Retina (tissue), 1 donor: ENCODE measurements around the gene NLGN1.

Experiments used
- DNase-seq: peaks from one replicate; pipeline ENCODE4 v3.0.0-alpha.2; 2016

NLGN1 gene

DNA sequence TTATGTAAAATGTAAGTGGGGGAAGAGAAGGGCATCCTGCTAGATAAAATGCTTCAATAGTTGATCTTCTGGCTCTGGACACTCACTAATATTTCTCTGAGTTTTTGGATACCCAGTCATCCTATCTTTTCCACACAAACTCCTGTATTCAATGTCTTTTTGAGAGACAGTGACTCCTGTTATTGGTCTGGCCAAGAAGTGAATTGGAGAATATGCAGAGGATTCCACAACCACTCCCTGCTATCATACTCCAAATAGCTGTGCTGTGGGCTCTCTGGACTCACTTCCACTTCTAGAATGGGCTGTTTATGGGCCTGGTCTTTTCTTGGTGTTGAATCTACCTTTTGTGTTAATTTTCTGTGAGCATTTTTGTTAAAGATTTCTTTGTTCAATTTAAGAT lies 376.8 kb downstream of the NLGN1 start:
- no peak for DNase-seq

DNA sequence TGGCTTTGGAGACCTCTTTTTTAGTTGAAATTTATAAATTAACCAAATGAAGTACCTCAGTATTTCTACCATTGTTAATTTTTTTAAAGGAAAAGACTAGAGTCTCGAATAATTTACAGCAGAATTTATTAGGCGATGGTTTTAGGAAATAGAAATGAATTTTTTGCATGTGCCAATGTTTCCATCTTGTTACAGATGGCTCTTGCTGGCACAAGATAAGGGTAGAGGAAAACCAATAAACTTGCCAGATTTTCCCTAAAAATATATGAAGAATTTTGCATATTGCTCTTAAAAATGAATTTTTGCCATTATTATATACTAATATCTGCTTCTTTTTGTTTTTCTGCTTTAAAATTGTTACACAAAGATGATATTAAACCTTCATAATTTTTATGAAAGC lies 380.7 kb downstream of the NLGN1 start:
- no peak for DNase-seq

DNA sequence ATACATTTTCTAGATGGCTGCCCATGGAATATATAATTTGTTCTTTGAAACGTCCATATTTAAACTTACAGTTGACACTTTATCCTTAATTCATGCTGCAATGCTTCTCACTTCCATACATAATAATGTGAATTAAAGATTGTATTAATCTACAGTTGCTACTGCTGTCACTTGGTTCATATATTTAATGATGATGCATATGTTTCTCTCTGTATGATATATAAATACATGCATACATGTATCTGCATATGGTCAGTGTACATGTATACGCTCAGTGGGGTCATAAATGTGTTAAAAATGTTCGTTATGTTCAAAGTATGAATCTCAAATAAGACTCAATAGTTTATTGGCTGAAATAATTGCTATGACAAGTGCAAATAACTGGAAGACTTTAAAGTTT lies 382.5 kb downstream of the NLGN1 start:
- DNase-seq = no peak

DNA sequence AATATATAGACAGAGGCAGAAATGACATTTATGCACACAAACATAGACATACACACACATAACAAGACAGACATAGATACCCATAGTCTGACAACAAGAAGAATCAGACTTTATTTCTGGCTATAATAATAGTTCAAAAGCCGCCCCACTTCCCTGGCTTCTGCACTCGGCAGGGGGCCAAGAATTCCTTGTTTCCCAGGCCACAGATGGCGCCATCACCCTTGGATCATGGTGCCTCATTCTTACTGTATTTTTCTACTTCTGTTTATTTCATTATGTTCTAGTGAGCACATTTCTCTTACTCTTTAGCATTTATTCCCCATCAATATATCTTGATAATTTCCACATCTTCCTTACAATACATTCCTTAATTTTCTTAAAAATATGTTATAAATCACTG lies 387.5 kb downstream of the NLGN1 start:
- no peak for DNase-seq

DNA sequence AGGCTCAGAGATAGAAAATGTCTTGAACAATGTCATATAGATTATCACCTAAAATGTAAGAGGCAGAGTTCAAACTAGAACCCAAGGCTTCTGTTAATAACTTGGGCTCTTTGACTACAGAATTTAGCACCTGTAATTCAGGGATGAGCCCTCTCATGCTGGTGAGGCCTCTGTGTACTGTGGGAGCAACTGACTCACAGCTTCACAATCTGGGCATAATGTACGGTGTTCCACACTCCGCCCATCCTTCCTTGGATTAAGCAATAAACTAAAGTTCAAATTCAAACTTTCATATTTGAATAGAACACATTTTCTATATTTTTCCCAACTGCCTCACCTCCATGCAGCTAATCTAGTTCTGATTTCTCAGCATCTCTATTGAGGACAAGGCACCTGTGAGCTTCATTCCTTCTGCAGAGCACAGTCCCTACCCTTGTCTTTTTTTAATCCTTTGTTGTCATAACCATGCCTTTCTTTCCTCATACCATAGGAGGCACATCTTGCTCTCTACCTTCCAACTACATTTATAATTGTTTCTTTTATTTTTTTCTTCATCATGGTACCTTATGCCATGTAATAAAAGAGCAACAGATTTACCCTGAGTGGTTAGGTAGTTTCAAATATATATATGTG lies 392.1 kb downstream of the NLGN1 start:
- DNase-seq = no peak

DNA sequence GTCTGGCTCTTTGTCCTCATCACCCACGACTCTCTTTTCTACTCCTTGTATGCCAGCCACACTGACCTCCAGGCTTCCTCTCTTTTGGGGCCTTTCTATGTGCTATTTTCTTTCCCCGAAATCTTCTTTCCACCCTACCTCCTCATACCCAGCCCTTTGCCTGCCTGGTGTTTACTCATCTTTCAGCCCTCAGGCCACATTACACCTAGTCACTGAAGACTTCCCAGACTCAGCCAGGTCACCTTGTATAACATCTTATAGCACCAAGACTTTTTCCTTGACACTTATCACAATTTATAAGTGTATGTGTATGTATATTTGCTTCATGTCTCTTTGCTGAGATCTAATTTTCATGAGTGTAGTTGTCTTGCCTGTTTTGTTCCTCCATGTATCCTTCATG lies 396.4 kb downstream of the NLGN1 start:
- no peak for DNase-seq

DNA sequence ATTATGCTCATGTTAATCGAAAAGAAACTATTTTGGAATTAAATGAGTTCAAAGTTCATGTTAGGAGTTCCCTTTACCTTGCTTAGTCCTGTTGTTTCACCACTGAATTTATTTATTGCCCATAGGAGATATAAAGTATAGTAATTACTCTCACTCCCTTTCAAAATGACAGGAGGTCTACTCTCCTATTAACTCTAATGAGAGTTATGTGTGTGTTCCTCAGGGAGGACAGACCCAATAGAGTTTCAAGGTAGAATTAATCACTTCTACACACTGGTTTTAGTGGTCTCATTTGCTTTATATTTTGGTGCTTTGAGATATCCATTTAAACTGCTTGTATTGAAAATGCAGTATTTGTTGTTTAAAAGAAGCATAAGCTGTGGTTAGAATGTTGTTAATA lies 398.9 kb downstream of the NLGN1 start:
- no peak for DNase-seq

DNA sequence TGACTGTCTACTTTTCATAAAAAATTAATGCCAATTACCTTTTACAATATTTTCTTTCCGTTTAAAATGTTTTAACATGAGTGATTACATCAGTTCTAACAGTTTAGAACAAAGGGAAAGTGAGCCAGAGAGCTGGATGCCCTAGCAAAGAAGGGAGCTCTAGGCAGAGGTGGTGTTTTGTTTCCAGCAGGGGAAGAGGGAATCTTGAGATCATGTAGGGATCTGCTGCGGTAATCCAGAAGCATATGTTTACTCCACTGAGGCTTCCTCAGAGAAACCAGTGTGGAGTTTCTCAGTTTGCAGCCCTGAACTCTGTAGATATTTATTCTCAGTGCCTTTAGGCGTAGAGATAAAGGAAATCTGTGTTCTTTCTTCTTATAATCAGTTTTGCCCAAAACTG lies 399.3 kb downstream of the NLGN1 start:
- DNase-seq = no peak

DNA sequence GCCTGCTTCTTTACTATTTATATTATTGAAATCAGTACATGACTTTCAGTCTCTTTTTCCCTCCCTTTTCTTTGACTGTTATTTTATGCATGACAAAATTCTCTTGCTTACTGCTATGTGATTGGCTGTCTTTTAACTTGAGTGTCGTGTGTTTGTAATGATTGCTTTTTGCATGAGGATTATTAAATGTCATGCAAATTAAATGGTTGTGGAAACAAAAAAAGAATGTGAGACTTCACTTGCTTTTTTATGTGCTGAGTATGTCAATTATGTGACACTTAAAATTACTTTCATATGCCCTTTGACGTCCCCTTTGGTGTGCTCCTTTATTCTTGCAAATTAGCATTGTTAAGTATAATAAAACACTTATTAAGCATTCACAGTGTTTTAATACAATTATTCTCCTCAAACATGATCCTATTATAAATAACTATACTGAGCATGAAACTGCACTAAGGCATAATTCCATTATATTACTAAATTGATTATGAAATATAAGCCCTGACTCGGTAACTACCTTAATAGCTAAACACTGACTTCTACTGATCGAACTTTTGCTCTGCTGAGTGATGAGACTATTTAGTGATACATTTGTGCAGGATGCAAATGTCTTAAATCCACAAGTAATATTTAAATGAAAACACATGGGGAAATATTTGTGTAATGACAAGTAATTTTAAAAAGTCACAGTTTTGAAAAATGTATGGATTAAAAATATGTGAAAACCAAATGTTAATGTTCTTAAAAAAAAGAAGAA lies 401.7 kb downstream of the NLGN1 start:
- no peak for DNase-seq

DNA sequence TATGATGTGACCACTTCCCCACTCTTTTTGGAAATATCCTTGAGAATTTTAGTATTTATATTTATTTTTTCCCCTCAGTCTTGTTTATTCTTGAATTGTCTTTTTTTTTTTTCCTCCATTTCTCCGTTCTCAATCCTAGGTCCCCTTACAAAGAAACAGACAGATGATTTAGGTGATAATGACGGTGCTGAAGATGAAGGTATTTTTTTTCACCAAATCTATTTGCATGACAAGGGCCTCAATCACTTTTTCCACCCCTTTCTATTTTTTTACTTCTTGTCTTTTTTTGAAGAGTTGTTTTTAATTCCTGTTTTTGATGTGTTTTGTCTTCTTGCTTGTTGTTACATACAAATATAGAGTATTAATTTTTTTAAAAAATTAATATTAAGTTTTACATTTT lies 402.6 kb downstream of the NLGN1 start:
- no peak for DNase-seq

DNA sequence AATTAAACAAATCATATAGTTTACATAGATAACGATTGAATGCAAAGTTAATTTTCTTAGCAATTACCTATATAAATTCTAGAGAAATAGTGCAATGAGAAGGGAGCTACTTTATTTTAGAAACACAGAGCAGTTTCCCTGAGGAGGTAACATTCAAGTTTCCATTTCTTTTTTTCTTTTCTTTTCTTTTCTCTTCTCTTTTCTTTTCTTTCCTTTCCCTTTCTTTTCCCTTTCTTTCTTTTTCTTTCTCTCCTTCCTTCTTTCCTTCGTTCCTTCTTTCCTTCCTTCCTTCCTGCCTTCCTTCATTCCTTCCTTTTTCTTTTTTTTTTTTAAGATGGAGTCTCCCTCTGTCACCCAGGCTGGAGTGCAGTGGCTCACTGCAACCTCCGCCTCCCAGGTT lies 417.3 kb downstream of the NLGN1 start:
- no peak for DNase-seq

DNA sequence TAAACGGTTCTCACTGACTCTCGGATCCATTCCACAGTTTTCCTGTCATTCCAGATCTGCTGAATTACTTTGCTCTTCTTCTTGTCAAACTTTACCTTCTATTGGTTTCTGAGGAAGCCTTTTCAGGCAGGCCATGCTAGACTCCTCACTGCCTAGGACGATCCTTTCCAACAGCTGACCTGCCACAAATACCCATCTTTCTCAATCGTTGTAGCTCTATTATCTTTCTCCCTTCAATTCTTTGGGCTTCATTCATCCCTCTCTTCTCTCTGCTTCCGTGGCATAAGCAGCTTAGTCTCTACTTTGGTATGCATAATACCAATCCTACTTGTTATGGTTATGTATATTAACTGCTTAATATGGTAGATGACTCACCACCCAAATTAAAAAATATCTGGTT lies 421.8 kb downstream of the NLGN1 start:
- no peak for DNase-seq

DNA sequence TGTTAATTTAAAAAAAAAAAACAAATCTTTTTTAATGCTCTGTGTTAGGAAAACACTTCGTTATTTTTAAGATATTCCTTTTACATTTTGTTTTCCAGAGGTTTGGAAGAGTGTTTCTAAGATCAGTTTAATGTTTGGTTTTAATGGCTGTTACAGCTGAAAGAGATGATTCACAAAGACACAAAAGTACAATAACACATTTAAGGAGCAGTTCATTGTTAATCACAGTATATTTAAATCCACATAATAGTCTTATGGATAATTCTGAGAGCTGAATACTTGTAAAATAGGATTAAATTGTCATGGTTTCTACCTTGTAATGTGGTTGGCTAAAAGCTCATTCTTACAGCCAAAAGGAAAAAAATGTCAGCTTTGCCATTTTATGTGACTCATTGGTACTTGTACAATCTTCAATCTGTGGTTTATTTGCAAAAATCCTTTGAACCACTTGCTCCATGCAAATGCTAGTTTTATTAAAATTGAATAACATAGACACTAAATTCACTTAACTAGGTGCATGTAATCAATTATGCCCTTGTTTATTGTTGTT lies 426.4 kb downstream of the NLGN1 start:
- no peak for DNase-seq

DNA sequence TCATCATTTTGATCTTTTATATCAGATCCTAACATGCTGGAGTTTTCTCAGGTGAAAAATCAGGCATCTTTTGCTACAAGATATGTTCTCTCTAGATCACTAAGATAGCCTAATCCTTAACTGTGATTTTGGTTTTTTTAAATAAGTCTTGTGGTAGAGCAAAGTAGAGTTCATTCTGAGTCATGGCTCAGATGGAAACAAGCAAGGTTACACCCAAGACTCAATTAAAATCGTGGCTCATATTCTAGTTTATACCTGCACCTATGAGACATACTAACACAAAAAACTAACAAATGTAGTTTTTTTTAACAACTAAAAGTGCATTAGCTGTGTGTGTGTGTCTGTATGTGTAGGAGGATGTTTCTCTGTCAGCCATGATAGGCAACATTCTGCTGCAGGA lies 428.2 kb downstream of the NLGN1 start:
- no peak for DNase-seq

DNA sequence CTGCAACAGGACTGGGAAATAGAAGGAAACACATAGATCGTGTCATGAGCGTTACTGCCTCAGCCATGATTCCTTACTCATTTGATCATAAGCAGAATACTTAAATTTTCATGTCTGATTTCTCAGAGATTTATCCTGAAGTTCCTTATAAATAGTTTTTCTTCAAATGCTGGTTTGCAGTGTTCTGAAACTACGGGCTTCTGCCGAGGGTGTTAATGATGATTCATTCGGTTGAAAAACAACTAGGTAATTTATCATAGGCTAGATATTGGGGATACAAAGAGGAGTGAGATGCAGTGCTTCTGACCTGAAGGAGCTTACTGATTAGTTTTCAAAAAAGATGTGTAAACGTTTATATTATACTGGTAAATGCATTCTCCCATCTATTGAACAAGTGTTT lies 428.9 kb downstream of the NLGN1 start:
- DNase-seq = no peak

DNA sequence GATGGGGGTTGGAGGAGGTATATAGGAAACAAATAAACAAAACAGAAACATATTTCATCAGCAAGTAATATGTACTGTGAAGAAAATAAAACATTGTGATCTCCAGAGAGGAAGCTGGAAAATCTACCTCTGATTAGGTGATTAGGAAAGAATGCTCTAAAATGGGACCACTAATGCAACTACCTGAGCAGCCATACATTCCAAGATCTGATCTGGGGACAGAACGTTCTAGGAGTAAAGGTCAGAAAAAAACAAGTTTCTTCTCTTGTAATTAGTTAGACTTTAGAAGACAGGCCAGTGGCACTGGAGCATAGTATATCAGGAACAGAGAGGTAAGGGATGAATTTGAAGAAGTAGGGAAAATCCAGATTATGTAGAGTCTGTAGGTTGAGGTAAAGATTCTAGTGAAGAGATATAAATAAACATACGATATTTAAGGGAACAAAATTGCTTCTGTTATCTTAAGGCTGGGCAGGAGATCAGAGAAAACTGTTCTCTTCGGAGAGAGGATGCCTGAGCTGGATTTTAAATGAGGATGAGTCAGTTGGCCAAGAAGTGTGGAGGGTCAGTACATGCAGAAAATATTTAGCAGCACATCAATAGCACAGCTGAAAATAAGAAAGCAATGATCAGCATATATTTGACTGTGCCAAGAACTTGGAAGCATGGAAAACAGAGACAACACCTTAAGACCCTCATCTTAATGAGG lies 429.5 kb downstream of the NLGN1 start:
- no peak for DNase-seq

DNA sequence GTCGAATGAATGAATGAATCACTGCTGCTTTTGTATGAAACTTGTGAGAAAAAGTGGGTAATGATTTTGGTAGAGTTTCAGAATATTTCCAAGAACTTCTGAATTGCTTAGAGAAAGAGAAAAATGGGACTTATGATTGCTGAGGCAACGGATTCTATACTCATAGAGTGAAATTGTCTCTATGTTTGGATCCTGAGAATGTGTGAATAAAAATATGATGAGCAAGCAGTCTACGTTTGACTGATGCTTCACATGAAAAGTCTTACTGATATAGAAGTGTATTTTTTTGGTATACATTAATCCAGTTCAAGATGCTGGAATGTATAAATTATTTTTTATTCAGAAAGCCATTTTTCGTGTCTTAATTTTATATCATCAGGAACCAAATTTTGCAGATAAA lies 441.1 kb downstream of the NLGN1 start:
- DNase-seq = no peak

DNA sequence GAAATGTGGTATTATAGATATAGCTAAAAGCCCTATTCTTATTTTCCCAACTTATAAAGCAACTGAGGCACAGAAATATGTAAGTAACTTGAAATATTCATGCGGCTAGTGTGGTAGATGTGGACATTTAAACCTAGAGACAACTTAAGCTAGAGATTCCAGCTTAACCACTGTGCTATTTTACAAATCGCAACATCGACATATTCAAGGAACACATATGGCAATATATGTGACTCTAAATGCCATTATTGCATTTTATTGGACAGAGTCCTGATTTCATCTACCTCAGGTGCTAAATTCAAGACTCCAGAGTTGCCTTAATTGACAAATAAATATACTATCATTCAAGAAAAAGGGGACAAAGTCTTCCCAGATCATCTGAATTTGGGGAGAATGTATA lies 442.3 kb downstream of the NLGN1 start:
- DNase-seq = no peak

DNA sequence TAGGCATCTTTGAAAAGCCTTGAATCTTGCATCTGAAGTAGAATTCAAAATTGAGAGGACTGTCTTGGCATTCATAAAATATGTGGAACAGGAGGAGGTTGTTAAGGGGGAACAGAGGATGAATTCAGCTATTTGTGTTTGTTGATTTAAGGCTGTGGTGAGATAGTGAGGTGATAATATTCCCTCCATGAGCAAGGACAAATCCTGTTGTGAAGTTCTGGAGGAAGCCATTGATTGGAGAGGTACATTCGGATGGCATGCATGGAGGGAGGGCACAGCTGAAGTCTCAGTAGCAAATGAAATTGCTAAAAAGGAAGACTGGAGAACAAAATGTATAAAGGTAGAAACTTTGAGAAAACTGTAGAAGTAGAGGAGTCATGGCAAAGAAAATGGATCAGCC lies 443.8 kb downstream of the NLGN1 start:
- no peak for DNase-seq

DNA sequence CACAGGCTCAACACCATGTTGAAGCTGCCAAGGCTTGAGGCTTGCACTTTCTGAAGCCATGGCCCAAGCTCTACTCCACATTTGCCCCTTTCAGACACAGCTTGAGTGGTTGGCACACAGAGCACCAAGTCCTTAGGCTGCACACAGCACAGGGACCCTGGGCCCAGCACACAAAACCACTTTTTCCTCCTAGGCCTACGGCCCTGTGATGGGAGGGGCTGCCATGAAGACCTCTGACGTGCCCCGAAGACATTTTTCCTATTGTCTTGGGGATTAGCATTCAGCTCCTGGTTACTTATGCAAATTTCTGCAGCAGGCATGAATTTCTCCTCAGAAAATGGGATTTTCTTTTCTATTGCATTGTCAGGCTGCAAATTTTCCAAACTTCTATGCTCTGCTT lies 445.5 kb downstream of the NLGN1 start:
- DNase-seq = no peak

DNA sequence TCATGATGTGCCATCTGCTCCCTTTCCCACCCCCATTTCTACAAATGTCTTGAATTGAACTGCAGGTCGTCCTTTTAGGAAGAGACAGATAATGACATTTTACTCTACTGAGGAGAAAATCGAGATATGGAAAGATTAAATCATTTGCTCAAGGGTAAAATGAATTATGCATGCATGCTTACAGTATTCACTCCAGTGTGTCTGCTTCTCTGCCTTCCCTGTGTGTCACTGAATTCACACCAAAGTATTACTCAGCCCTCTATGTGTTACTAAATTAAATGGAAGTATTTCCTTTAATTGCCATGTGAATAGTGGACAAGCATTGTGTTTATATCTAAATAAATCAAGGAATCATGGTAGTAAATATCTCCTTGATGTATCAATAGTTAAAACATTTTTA lies 449.0 kb downstream of the NLGN1 start:
- no peak for DNase-seq

DNA sequence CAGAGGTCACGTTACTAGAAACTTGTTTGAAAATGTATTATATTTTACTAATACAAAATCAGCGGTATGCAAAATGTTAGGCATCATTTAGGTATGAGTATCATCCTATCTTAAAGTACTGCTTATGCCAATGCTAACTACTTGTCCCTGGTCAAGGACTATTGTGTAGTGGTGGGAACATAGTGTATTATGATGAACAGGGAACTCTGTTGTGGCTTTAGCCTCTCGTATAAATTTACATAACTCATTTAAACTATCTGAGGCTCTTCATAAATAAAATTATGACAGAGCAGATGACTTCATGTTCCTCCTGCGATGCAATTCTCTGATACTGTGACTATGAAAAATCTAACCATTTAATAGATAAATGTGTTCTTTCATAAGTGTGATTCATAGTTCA lies 451.9 kb downstream of the NLGN1 start:
- no peak for DNase-seq

DNA sequence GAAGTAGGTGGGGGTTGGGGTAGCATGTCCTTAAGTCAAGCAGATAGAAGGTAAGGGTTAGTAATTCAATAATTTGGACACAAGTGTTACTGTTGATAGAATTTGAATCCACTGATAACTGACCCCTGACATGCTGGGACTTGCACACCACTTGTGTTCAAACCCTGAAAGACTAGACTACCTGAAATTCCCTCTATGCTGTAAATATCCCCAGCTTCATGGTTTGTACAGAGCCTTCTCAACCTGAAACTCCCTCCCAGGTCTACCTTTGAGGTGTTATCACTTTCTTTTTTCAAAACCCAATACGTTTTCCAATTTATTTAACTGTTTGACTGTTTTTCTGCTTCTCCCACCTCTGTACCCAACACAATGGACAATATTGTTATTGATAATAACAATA lies 459.6 kb downstream of the NLGN1 start:
- no peak for DNase-seq

DNA sequence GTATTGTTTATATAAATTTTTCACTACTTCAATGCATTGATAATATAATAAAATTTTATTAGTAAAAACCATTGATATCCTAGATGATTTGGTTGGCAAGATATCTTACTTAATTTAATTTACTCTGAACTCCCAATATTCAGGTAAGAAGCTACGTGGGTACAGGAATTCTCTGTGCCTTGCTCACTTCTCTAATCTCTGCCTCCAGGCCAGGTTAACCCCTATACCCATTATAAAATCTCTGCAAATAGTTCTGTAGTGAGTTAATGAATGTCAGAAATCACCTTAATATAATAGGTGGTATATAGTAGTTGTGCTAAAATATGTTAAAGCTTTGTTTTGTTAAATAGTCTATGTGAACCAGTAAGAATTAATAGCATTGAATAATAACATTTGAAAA lies 465.2 kb downstream of the NLGN1 start:
- no peak for DNase-seq
